Spleen (tissue), 7 donors: ENCODE measurements around the gene TMEM135.

Experiments
- POLR2A ChIP-seq, 3 donors: fragments of 450-650 bp; IDR thresholded peaks; one replicate each; pipeline ENCODE4 v1.5.1; 2017; ENCODE audit warnings: antibody characterized with exemption in 3 of 3, mild to moderate bottlenecking in 1 of 3
- TF ChIP-seq, protein P1 (sequence below), 11 experiments: fragments of 200-600 bp in 7 of 11; fragments of 450-650 bp in 4 of 11; sonication (generic) in 4 of 11; IDR thresholded peaks in 8 of 11; conservative IDR thresholded peaks in 3 of 11; 1 replicate in 7 of 11; 2 replicates in 4 of 11; pipeline versions ENCODE4 v1.4.0 to v1.8.0; 2016 to 2021; ENCODE audit warnings: antibody characterized with exemption in 11 of 11, inconsistent platforms in 4 of 11, mild to moderate bottlenecking in 1 of 11
- donor health status: DM: no; HTN: no; CAD: no; lungs with moderate emphysema.
- donor health status: DM: no; HTN: no; CAD: no.
- donor health status: DM: no; HTN: no; CAD: no.

- TF ChIP-seq, protein P1, sequence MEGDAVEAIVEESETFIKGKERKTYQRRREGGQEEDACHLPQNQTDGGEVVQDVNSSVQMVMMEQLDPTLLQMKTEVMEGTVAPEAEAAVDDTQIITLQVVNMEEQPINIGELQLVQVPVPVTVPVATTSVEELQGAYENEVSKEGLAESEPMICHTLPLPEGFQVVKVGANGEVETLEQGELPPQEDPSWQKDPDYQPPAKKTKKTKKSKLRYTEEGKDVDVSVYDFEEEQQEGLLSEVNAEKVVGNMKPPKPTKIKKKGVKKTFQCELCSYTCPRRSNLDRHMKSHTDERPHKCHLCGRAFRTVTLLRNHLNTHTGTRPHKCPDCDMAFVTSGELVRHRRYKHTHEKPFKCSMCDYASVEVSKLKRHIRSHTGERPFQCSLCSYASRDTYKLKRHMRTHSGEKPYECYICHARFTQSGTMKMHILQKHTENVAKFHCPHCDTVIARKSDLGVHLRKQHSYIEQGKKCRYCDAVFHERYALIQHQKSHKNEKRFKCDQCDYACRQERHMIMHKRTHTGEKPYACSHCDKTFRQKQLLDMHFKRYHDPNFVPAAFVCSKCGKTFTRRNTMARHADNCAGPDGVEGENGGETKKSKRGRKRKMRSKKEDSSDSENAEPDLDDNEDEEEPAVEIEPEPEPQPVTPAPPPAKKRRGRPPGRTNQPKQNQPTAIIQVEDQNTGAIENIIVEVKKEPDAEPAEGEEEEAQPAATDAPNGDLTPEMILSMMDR (IDR thresholded peaks at IDR 0.05 in 8 of 11, conservative IDR thresholded peaks at IDR 0.05 in 3 of 11): no peak
- TF ChIP-seq POLR2A (IDR thresholded peaks at IDR 0.05): no peak
These were observed 227.4 kb downstream of the TMEM135 start for GRCh38 chr11:87265132-87265531.
